Left lung (tissue), 10 donors: ENCODE data around the gene E2F1. TPM values are rescaled to one million over a fixed set of nuclear protein-coding genes. Genes with fewer than 3 reads are reported as not detected.

Experiments
- ATAC-seq: fragments of 200-7000 bp; cut with Tn5 transposase; one replicate; pipeline ENCODE4 v1.9.1; 2020; ENCODE audit warnings: moderate library complexity
- DNase-seq, 4 donors: peaks; one replicate each; pipeline ENCODE4 v3.0.0-alpha.2; 2013 to 2020
- H3K27ac ChIP-seq, 2 donors: fragments of 200-600 bp; sonication (generic) in 1 of 2; one replicate each; pipeline versions ENCODE4 v1.5.0 to v1.8.0; 2020 to 2021
- H3K27me3 ChIP-seq, 2 donors: fragments of 200-600 bp; sonication (generic) in 1 of 2; one replicate each; pipeline versions ENCODE4 v1.5.0 to v1.8.0; 2020 to 2021
- H3K36me3 ChIP-seq, 2 donors: fragments of 200-600 bp; sonication (generic) in 1 of 2; one replicate each; pipeline versions ENCODE4 v1.5.0 to v1.8.0; 2020 to 2021
- H3K4me1 ChIP-seq, 2 donors: fragments of 200-600 bp; one replicate each; pipeline ENCODE4 v1.8.0; 2021
- H3K4me3 ChIP-seq, 2 donors: fragments of 200-600 bp; sonication (generic) in 1 of 2; one replicate each; pipeline versions ENCODE4 v1.5.0 to v1.8.0; 2020 to 2021; ENCODE audit warnings: mild to moderate bottlenecking in 1 of 2
- H3K9me3 ChIP-seq, 2 donors: fragments of 200-600 bp; sonication (generic) in 1 of 2; one replicate each; pipeline versions ENCODE4 v1.5.0 to v1.8.0; 2020 to 2021
- CTCF ChIP-seq, 2 donors: fragments of 200-600 bp; sonication (generic) in 1 of 2; IDR thresholded peaks; one replicate each; pipeline versions ENCODE4 v1.5.0 to v1.8.0; 2021; ENCODE audit warnings: antibody characterized with exemption in 2 of 2
- intact Hi-C, 2 donors: fragments of 100-400 bp; cut with DNase I; formaldehyde crosslinking; loops; one replicate each; pipeline versions ENCODE4 v1.11.2 to v1.14.2; 2022
- polyA plus RNA-seq, 6 donors: library from polyadenylated mRNA; unstranded; fragments of 120-200 nt; gene quantifications; one replicate each; pipeline ENCODE4 v1.2.1, GENCODE V29; 2013; ENCODE audit not compliant: insufficient read length in 6 of 6
- total RNA-seq, 2 donors: library from RNA; stranded (reverse); fragmentation: NEBNext Ultra II Directional; extraction: Animal tissue kit (Norgen Biotek cat#: 25700); gene quantifications; one replicate each; pipeline ENCODE4 v1.2.1, GENCODE V29; 2021
- donor health status: DM: no; HTN: yes; CAD: no.
- donor health status: DM: no; HTN: no; CAD: no.

Gene E2F1
- total and polyA plus RNA-seq, 8 donors = 12.2 to 23.6 (median 16.4) TPM

- peaks cover 0 to 32% of the 10 kb centered on the region in 2 donors for H3K36me3 ChIP-seq
- TF ChIP-seq CTCF (IDR thresholded peaks at IDR 0.05) = no peak
- ATAC-seq (no peak), DNase-seq (peak in 1 of 4 donors; percentile 63)
- no peak overlapping the region for H3K27ac ChIP-seq
- peaks cover 4 to 10% of the 10 kb centered on the region in 2 donors for H3K4me1 ChIP-seq
- intact Hi-C loops = no loop called here
- no peaks in the 10 kb centered on the region for H3K9me3 ChIP-seq
- H3K4me3 ChIP-seq = no peak overlapping the region
- H3K27me3 ChIP-seq = no peaks in the 10 kb centered on the region
Measured at GRCh38 chr20:33658510-33658909, 27.7 kb downstream of the E2F1 start.

GRCh38 chr20:33657704-33658095, 28.5 kb downstream of the E2F1 start:
- ATAC-seq (no peak), DNase-seq (peak in 1 of 4 donors; percentile 57)
- Histone ChIP-seq H3K27ac (no peak overlapping the region), H3K27me3 (no peaks in the 10 kb centered on the region), H3K9me3 (no peaks in the 10 kb centered on the region), H3K4me3 (no peak overlapping the region), H3K4me1 (peaks cover 3 to 4% of the 10 kb centered on the region in 2 donors), H3K36me3 (peaks cover 0 to 32% of the 10 kb centered on the region in 2 donors)
- TF ChIP-seq CTCF (IDR thresholded peaks at IDR 0.05) = no peak
- intact Hi-C loops = no loop called here

GRCh38 chr20:33656783-33657703, 29.1 kb downstream of the E2F1 start:
- Histone ChIP-seq H3K36me3 (peaks cover 0 to 32% of the 10 kb centered on the region in 2 donors), H3K9me3 (no peaks in the 10 kb centered on the region), H3K27me3 (no peaks in the 10 kb centered on the region), H3K27ac (no peak overlapping the region), H3K4me3 (no peak overlapping the region), H3K4me1 (peaks cover 0 to 4% of the 10 kb centered on the region in 2 donors)
- DNase-seq (peak in 1 of 4 donors; percentile 37), ATAC-seq (no peak)
- TF ChIP-seq CTCF (IDR thresholded peaks at IDR 0.05) = no peak
- intact Hi-C loops = no loop called here

- ATAC-seq (no peak), DNase-seq (peak in 2 of 4 donors; percentile 30 to 65)
- Histone ChIP-seq H3K4me1 (peaks cover 4 to 5% of the 10 kb centered on the region in 2 donors), H3K36me3 (peaks cover 0 to 32% of the 10 kb centered on the region in 2 donors), H3K27ac (no peak overlapping the region), H3K9me3 (no peaks in the 10 kb centered on the region), H3K4me3 (no peak overlapping the region), H3K27me3 (no peaks in the 10 kb centered on the region)
- no peak for TF ChIP-seq CTCF (IDR thresholded peaks at IDR 0.05)
- intact Hi-C loops = no loop called here
Measured at GRCh38 chr20:33656010-33656782, 30.0 kb downstream of the E2F1 start.

- no peak for ATAC-seq
- Histone ChIP-seq H3K4me1 (peaks cover 4 to 5% of the 10 kb centered on the region in 2 donors), H3K27ac (no peak overlapping the region), H3K9me3 (no peaks in the 10 kb centered on the region), H3K4me3 (no peak overlapping the region), H3K27me3 (no peaks in the 10 kb centered on the region), H3K36me3 (peaks cover 0 to 32% of the 10 kb centered on the region in 2 donors)
- DNase-seq = peak in 1 of 4 donors; percentile 17
- intact Hi-C loops = no loop called here
- no peak for TF ChIP-seq CTCF (IDR thresholded peaks at IDR 0.05)
Measured at GRCh38 chr20:33655164-33655563, 31.0 kb downstream of the E2F1 start.
